ENCODE results near the gene CDK5R1.

GRCh38 chr17:32488177-32488542 is 1.4 kb downstream of the CDK5R1 start:
- TF ChIP-seq CTCF (IDR thresholded peaks at IDR 0.05) (no peak), JUN (CRISPR knock-in tag; IDR thresholded peaks at IDR 0.05) (no peak), NFYB (CRISPR knock-in tag; conservative IDR thresholded peaks at IDR 0.05; ENCODE audit: low read depth) (no peak), CREM (CRISPR knock-in tag; IDR thresholded peaks at IDR 0.05) (no peak), NR2C2 (CRISPR knock-in tag; IDR thresholded peaks at IDR 0.05) (no peak), NR3C1 (CRISPR knock-in tag; conservative IDR thresholded peaks at IDR 0.05; ENCODE audit: low read depth) (no peak), ZNF671 (CRISPR knock-in tag; IDR thresholded peaks at IDR 0.05) (no peak), ATF3 (CRISPR knock-in tag; conservative IDR thresholded peaks at IDR 0.05) (no peak), FOXP4 (CRISPR knock-in tag; IDR thresholded peaks at IDR 0.05) (no peak), ZNF138 (CRISPR knock-in tag; conservative IDR thresholded peaks at IDR 0.05) (no peak), MLX (CRISPR knock-in tag; IDR thresholded peaks at IDR 0.05) (no peak), TEAD4 (CRISPR knock-in tag; IDR thresholded peaks at IDR 0.05) (no peak)
